ENCODE data around the gene SLC26A8.

The SLC26A8 gene

DNA sequence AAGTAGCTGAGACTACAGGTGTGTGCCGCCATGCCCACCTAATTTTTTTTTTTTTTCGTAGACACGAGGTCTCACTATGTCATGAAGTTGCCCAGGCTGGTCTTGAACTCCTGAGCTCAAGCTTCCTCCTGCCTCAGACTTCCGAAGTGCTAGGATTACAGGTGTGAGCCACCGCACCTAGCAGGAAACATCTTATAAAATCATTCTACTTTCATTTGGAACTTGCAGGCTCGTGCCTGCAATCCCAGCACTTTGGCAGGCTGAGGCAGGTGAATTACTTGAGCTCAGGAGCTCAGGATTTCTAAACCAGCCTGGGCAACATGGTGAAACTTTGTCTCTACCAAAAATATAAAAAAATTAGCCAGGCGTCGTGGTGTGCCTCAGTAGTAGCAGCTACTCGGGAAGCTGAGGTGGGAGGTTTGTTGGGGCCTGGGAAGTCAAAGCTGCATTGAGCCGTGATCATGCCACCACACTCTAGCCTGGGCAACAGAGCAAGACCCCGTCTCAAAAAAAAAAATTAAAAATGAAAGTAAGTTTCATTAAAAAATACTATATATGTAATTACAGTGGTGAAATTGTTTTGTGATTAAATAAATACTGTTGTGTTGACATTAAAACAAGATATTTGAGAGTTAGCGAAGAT is 18.3 kb upstream of the SLC26A8 start:
- H4K20me1 ChIP-seq (ENCODE audit: low read depth, low read length): peaks cover 63% of the 10 kb centered on the region

DNA sequence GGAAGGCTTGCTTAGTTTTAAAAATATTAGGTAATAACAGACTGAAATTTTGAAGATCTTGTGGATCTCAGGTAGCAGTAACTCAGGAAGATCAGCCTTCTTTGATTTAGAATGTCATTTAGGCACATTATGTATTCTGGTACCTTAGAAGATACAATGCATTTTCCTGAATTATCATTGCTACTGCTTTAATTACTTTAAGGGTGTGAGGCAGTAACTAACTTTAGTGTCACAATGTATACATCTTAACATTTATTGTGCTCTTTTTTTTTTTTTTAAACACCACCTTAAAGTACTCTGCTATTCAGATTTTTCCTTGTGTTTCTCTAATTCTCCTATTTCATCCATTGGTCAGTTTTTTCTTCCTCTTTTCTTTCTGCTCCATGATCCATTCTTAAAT is 16.5 kb upstream of the SLC26A8 start:
- TF ChIP-seq, protein P1, sequence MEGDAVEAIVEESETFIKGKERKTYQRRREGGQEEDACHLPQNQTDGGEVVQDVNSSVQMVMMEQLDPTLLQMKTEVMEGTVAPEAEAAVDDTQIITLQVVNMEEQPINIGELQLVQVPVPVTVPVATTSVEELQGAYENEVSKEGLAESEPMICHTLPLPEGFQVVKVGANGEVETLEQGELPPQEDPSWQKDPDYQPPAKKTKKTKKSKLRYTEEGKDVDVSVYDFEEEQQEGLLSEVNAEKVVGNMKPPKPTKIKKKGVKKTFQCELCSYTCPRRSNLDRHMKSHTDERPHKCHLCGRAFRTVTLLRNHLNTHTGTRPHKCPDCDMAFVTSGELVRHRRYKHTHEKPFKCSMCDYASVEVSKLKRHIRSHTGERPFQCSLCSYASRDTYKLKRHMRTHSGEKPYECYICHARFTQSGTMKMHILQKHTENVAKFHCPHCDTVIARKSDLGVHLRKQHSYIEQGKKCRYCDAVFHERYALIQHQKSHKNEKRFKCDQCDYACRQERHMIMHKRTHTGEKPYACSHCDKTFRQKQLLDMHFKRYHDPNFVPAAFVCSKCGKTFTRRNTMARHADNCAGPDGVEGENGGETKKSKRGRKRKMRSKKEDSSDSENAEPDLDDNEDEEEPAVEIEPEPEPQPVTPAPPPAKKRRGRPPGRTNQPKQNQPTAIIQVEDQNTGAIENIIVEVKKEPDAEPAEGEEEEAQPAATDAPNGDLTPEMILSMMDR (IDR thresholded peaks at IDR 0.05; ENCODE audit: insufficient read depth, low read length, poor library complexity, severe bottlenecking): no peak
- TF ChIP-seq EZH2phosphoT487 (conservative IDR thresholded peaks at IDR 0.05; ENCODE audit: low read length): no peak
- Histone ChIP-seq H2AFZ (ENCODE audit: low read depth, low read length, severe bottlenecking) (no peak overlapping the region), H3K27ac (ENCODE audit: low read depth, low read length) (no peak overlapping the region), H3K4me2 (ENCODE audit: low read depth, low read length, poor library complexity, severe bottlenecking) (no peak overlapping the region), H3K79me2 (ENCODE audit: insufficient read depth, low read length) (peaks cover 100% of the 10 kb centered on the region), H4K20me1 (ENCODE audit: low read depth, low read length) (peaks cover 65% of the 10 kb centered on the region), H3K9me2 (replicated peaks; ENCODE audit: insufficient read depth, low read length) (no peaks in the 10 kb centered on the region), H3K9ac (ENCODE audit: low read length) (no peak overlapping the region), H3K27me3 (ENCODE audit: low read length) (no peaks in the 10 kb centered on the region), H3F3A (ENCODE audit: insufficient read depth) (peaks cover 11% of the 10 kb centered on the region; the same call in 1 of the 2 replicates), H3K4me3 (ENCODE audit: insufficient read depth, low read length, poor library complexity, severe bottlenecking) (no peak overlapping the region), H3K9me3 (ENCODE audit: insufficient read depth, low read length) (no peaks in the 10 kb centered on the region), H3K36me3 (ENCODE audit: low read length) (no peaks in the 10 kb centered on the region)

More for the DNA sequence above, 18.3 kb upstream of the SLC26A8 start:
- no peak overlapping the region for H2AFZ ChIP-seq (ENCODE audit: low read depth, low read length, severe bottlenecking)
- no peak for TF ChIP-seq EZH2phosphoT487 (conservative IDR thresholded peaks at IDR 0.05; ENCODE audit: low read length)
- TF ChIP-seq, protein P1 (IDR thresholded peaks at IDR 0.05; ENCODE audit: insufficient read depth, low read length, poor library complexity, severe bottlenecking): no peak
- H3K79me2 ChIP-seq (ENCODE audit: insufficient read depth, low read length): peaks cover 100% of the 10 kb centered on the region
- no peaks in the 10 kb centered on the region for H3K9me2 ChIP-seq (replicated peaks; ENCODE audit: insufficient read depth, low read length)
- no peak overlapping the region for H3K4me3 ChIP-seq (ENCODE audit: insufficient read depth, low read length, poor library complexity, severe bottlenecking)
- H3K4me2 ChIP-seq (ENCODE audit: low read depth, low read length, poor library complexity, severe bottlenecking): no peak overlapping the region
- no peaks in the 10 kb centered on the region for H3K27me3 ChIP-seq (ENCODE audit: low read length)
- H3K36me3 ChIP-seq (ENCODE audit: low read length): no peaks in the 10 kb centered on the region
- H3K9me3 ChIP-seq (ENCODE audit: insufficient read depth, low read length): no peaks in the 10 kb centered on the region
- H3K9ac ChIP-seq (ENCODE audit: low read length): no peak overlapping the region
- peaks cover 11% of the 10 kb centered on the region; the same call in 1 of the 2 replicates for H3F3A ChIP-seq (ENCODE audit: insufficient read depth)
- no peak overlapping the region for H3K27ac ChIP-seq (ENCODE audit: low read depth, low read length)

DNA sequence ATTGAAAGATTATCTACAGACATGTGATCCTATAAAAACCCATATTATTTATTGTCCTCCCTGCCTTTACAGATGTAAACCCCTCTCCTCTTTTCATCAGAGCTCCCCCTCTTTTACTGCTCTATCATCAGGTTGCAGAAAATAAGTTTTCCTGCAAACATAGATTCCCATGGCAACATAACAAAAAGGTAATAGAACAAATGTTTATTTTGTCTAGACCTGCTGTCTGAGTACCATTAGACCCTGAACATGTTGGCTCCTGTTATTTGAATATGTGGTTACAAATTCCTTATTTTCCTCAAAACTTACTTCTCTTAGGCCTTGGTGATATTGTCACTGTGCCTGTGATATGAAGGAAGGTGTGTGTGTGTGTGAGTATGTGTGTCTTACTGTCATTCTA is 14.7 kb upstream of the SLC26A8 start:
- Histone ChIP-seq H4K20me1 (ENCODE audit: low read depth, low read length) (peaks cover 67% of the 10 kb centered on the region), H3K27ac (ENCODE audit: low read depth, low read length) (no peak overlapping the region), H3K9me3 (ENCODE audit: insufficient read depth, low read length) (no peaks in the 10 kb centered on the region), H3K27me3 (ENCODE audit: low read length) (no peaks in the 10 kb centered on the region), H2AFZ (ENCODE audit: low read depth, low read length, severe bottlenecking) (no peak overlapping the region), H3F3A (ENCODE audit: insufficient read depth) (peaks cover 11% of the 10 kb centered on the region; the same call in 1 of the 2 replicates), H3K9me2 (replicated peaks; ENCODE audit: insufficient read depth, low read length) (no peaks in the 10 kb centered on the region), H3K4me3 (ENCODE audit: insufficient read depth, low read length, poor library complexity, severe bottlenecking) (no peak overlapping the region), H3K9ac (ENCODE audit: low read length) (no peak overlapping the region), H3K79me2 (ENCODE audit: insufficient read depth, low read length) (peaks cover 100% of the 10 kb centered on the region), H3K36me3 (ENCODE audit: low read length) (no peaks in the 10 kb centered on the region; the same call in 1 of the 2 replicates), H3K4me2 (ENCODE audit: low read depth, low read length, poor library complexity, severe bottlenecking) (no peak overlapping the region)
- TF ChIP-seq, protein P1 (IDR thresholded peaks at IDR 0.05; ENCODE audit: insufficient read depth, low read length, poor library complexity, severe bottlenecking): no peak
- no peak for TF ChIP-seq EZH2phosphoT487 (conservative IDR thresholded peaks at IDR 0.05; ENCODE audit: low read length)
